Neuron (in vitro differentiated cells): ENCODE measurements around the gene FBP1.

Source experiments
- H2AFZ ChIP-seq: one replicate; pipeline ENCODE4 v1.6.1; 2013; ENCODE audit warnings: low read depth, mild to moderate bottlenecking, inconsistent platforms, low read length, moderate library complexity
- H3K27me3 ChIP-seq: one replicate; pipeline ENCODE4 v1.6.1; 2013; ENCODE audit warnings: low read length; ENCODE audit not compliant: insufficient read depth
- H3K36me3 ChIP-seq: one replicate; pipeline ENCODE4 v1.6.1; 2013; ENCODE audit warnings: low read length; ENCODE audit not compliant: insufficient read depth
- H3K4me1 ChIP-seq: one replicate; pipeline ENCODE4 v1.6.1; 2013; ENCODE audit warnings: low read length; ENCODE audit not compliant: insufficient read depth
- H3K4me3 ChIP-seq: 2 replicates; pipeline ENCODE4 v1.5.1; 2013; ENCODE audit warnings: mild to moderate bottlenecking, low read length, moderate library complexity
- H3K9me3 ChIP-seq: one replicate; pipeline ENCODE4 v1.6.1; 2013; ENCODE audit warnings: low read length

FBP1 gene

DNA sequence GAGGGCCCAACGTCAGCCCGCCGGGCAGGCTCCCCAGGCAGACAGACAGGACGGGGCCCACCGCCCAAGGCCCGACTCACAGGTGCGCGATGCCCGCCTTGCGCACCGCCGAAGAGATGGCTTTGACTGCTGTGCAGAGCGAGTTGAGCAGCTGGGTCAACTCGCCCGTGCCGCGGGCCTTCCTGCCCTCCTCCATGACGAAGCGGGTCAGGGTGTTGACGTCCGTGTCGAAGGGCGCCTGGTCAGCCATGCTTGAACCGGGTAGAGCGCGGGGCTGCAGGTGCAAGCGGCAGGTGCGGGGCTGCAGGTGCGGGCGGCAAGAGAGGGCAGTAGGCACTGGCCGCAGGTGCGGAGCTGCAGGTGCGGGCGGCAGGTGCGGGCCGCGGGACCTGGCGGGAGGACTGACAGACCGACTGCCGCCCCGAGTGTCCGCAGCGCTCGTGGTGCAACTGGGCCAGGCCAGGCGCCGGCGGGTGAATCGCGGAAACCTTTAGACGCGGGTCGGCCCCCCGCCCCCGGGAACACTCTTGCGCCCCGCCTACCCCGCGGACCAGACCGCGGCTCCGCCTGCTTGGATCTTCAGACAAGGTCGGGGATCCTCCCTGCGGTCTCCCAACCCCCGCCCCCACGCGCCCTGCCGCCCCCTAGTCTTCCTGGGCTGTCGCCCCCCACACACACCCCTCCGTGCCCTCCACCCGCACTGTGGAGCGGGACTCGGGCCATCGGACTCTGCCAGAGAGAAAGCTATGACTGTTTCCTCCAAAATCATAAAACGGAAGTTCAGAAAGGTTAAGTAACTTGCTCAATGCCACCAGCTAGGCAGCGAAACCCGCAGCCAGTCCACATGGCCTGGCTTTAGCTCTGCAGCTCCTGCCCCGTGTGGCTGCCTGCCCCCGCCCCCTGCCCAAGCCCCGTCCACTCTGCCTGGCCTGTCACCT, at the start of gene FBP1:
Gene FBP1 (minus strand): TSS at position 458 of the 938 bp plus-strand sequence. CDS start 208 bp downstream, at position 250.
- peaks cover 9% of the 10 kb centered on the region for H3K4me1 ChIP-seq
- H3K36me3 ChIP-seq: no peaks in the 10 kb centered on the region
- peaks cover 47% of the 10 kb centered on the region for H3K27me3 ChIP-seq
- H2AFZ ChIP-seq: peak within 1 kb of the TSS; percentile 65
- H3K9me3 ChIP-seq: no peaks in the 10 kb centered on the region
- peak within 1 kb of the TSS; percentile 24 for H3K4me3 ChIP-seq

DNA sequence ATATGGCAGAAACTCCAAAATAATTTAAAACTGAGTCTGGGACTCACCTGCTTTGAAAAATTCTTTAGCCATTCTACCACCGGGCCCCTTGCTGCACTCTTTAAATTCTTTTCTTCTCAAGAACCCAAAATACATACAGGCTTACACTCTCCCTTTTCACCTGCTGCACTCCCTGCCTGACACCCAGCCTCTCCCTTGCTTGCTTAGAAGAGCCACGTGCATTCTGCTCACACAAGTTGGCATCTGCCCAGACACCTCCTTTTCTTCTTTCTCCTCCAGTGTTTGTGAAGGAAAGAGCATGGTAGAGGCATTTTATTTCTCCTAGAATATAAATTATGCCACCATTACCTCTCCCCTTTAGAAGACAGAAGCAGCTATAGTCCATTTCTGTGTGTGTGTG, 48.1 kb upstream of the FBP1 start:
- Histone ChIP-seq H3K27me3 (no peaks in the 10 kb centered on the region), H2AFZ (no peak overlapping the region), H3K36me3 (no peaks in the 10 kb centered on the region), H3K4me1 (no peaks in the 10 kb centered on the region), H3K9me3 (no peaks in the 10 kb centered on the region), H3K4me3 (no peak overlapping the region)

DNA sequence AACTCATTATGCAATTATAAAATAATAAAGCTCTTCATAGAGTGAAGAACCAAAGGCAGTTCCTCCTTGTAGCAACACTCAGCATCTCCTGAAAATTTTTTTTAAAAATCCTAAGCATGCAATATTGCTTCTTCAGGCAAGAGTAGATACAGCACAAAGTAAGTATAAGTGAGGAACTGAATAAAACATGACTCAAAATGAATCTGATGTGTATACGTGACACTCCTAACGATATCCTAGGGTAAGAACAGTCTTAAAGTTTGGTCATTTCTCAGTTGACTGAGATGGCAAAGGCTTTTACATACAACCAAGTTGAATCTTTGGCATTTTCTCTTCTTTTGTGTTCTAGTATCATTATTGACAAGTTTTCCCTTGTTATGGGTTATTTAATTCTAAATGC, 46.0 kb upstream of the FBP1 start:
- peaks cover 5% of the 10 kb centered on the region for H3K4me1 ChIP-seq
- H3K36me3 ChIP-seq: no peaks in the 10 kb centered on the region
- H3K4me3 ChIP-seq: no peak overlapping the region
- H3K9me3 ChIP-seq: no peaks in the 10 kb centered on the region
- H2AFZ ChIP-seq: no peak overlapping the region
- H3K27me3 ChIP-seq: no peaks in the 10 kb centered on the region

DNA sequence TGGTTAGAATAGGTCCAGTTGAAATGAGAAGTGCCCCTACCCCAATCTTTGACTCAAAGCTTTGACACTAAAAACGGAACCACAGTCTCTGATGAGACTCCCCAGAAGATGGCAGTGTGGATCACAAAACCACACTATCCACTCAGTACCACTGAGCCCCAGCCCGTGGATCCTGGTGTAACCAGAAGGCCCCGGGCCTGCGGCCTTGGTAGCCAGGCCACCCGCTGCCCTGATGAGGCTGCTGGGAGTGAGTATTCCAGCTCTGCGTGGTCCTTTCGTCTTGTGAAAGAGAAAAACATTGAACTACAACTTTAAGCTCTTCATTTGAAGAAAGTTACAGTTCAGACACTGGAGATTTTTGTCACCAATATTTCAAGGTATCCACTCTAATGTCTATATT, 42.2 kb upstream of the FBP1 start:
- H3K9me3 ChIP-seq: no peaks in the 10 kb centered on the region
- peak overlapping the region; percentile 53 for H2AFZ ChIP-seq
- H3K4me3 ChIP-seq: no peak overlapping the region
- peaks cover 5% of the 10 kb centered on the region for H3K27me3 ChIP-seq
- H3K36me3 ChIP-seq: no peaks in the 10 kb centered on the region
- peaks cover 5% of the 10 kb centered on the region for H3K4me1 ChIP-seq

DNA sequence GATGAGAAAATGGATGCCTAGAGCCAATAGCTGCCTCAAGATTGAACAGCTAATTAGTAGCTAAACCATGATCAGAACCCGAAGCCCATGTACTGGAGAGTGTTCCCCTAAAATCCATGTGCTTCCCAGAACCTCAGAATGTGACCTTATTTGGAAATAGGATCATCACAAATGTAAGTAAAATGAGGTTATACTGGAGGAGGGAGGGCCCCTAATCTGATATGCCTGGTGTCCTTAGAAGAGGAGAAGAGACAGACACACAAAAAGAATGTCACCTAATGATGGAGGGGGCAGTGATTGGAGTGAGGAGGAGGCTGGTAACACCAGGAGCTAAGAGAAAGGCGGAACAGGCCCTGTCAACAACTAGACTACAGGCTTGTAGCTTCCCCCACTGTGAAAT, 41.3 kb upstream of the FBP1 start:
- Histone ChIP-seq H3K27me3 (peaks cover 5% of the 10 kb centered on the region), H3K4me3 (no peak overlapping the region), H3K9me3 (no peaks in the 10 kb centered on the region), H3K4me1 (peaks cover 5% of the 10 kb centered on the region), H3K36me3 (no peaks in the 10 kb centered on the region), H2AFZ (peak overlapping the region; percentile 53)

DNA sequence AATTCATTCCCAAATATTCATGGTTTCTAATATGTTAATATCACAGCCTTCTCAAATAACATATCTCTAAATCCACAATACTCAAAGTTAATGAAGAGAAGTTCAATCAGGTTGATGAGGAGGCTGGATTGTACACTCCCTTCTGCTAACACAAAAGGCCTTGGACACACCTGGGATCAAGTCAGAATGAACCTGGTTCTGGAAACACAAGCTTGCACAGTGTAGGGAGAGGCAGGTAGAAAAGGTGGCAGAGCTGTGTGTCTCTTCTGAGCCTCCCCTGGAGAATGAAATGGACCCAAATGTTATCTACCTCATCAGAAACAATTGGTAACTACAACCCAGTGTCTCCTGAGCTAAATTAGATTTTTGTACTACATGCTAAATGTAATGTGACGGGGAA, 40.7 kb upstream of the FBP1 start:
- no peaks in the 10 kb centered on the region for H3K36me3 ChIP-seq
- H3K4me3 ChIP-seq: no peak overlapping the region
- H3K27me3 ChIP-seq: peaks cover 5% of the 10 kb centered on the region
- H2AFZ ChIP-seq: no peak overlapping the region
- no peaks in the 10 kb centered on the region for H3K9me3 ChIP-seq
- H3K4me1 ChIP-seq: peaks cover 5% of the 10 kb centered on the region

DNA sequence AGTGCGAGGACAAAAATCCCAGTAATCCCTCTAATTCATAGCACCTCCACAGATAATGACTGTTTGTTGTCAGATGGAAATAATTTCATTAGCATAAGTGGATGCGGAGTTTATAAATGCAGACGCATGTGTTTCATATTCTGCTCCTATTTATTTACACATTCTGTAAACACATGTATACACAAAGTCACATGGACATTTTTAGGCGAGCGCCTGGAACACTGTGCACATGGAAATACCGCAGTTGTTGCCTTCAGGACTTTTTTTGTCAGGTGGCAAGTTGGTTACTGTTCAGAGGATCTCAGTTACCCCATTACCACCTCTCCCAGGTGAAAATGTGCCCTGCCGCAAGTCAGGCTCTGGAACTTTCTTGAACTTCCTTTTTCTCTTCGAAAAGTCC, 40.3 kb upstream of the FBP1 start:
- no peaks in the 10 kb centered on the region for H3K36me3 ChIP-seq
- no peaks in the 10 kb centered on the region for H3K9me3 ChIP-seq
- peaks cover 5% of the 10 kb centered on the region for H3K4me1 ChIP-seq
- H2AFZ ChIP-seq: no peak overlapping the region
- H3K4me3 ChIP-seq: no peak overlapping the region
- H3K27me3 ChIP-seq: peaks cover 5% of the 10 kb centered on the region

DNA sequence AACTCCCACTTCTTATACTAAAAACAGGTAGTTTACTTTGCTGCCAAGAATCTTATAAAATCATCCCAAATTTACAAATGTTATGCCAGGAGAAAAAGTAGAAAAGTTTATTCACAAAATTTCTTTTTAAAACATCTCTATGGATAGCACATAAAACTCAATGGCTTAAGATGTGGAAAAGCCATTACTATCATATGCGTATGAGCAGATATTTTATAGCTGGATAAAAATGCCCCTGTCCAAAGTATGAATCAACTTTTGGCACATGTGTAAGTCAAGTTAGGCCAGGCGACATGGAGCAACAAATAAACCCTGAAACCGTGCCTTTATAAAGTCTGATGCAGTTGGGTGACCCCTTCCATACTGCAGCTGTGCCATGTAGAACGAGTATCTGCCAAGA, 38.6 kb upstream of the FBP1 start:
- Histone ChIP-seq H3K36me3 (no peaks in the 10 kb centered on the region), H3K4me3 (no peak overlapping the region), H3K4me1 (peaks cover 5% of the 10 kb centered on the region), H2AFZ (no peak overlapping the region), H3K27me3 (peaks cover 5% of the 10 kb centered on the region), H3K9me3 (no peaks in the 10 kb centered on the region)

DNA sequence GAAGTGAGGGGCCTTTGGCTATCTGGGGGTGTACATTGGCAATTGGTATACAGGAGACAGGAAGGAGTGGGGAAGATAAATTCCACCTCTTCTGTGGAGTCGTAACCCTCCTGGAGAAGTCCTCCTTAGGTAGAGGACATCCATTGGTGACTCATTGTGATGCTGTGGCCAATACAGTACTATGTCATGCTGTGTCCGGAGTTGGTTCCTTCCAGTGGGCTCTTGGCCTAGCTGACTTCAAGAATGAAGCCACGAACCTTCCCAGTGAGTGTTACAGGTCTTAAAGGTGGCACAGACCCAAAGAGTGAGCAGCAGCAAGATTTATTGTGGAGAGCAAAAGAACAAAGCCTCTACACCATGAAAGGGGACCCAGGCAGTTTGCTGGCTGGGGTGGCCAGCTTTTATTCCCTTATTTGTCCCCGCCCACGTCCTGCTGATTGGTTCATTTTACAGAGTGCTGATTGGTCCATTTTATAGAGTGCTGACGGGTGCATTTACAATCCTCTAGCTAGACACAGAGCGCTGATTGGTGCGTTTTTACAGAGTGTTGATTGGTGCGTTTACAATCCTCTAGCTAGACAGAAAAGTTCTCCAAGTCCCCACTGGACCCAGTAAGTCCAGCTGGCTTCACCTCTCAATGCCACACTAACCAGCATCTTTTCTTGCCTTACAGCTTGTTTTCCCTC, 37.3 kb upstream of the FBP1 start:
- H3K36me3 ChIP-seq: no peaks in the 10 kb centered on the region
- no peaks in the 10 kb centered on the region for H3K9me3 ChIP-seq
- H2AFZ ChIP-seq: no peak overlapping the region
- H3K4me1 ChIP-seq: peaks cover 1% of the 10 kb centered on the region
- H3K27me3 ChIP-seq: peaks cover 5% of the 10 kb centered on the region
- no peak overlapping the region for H3K4me3 ChIP-seq

DNA sequence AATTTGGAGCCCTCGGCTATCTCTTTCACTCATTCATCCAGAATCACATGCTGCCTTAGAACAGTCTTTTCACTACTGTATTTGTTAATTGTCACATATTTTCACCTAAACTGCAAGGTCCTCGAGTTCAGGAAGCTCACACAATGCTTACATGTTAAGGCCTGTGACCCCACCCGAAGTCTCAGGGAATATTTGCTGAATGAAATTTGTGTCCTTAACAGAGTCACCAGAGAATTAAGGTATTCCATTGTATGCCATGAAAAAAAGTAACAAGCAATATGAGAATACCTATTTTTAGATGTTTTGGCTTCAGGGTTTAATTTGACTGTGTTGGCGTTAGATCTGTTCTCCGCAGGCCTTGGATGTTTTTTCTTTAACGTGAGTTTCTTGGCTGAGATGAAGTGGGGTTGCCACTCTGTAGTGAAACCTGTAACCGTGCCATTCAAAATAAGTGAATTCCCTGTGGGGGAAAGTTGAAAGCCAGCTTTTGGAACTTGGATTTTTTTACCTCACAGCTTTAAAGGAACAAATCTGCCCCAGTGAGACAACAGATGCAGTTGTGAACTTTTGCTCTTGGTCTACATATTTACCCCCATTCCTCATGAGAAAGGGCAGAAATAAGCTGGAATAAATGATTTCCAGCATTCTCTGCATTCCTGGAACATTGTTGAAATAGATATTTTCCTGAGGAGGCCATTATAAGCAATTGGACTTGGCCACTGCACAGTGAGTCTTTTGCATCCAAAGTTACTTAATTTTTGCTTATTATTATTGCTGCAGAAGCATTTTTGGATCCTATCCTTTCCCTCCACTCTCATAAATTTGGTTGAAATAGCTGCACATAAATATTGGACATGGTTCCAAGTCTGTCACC, 35.9 kb upstream of the FBP1 start:
- no peaks in the 10 kb centered on the region for H3K4me1 ChIP-seq
- peaks cover 5% of the 10 kb centered on the region for H3K27me3 ChIP-seq
- H2AFZ ChIP-seq: no peak overlapping the region
- no peak overlapping the region for H3K4me3 ChIP-seq
- H3K9me3 ChIP-seq: no peaks in the 10 kb centered on the region
- no peaks in the 10 kb centered on the region for H3K36me3 ChIP-seq

DNA sequence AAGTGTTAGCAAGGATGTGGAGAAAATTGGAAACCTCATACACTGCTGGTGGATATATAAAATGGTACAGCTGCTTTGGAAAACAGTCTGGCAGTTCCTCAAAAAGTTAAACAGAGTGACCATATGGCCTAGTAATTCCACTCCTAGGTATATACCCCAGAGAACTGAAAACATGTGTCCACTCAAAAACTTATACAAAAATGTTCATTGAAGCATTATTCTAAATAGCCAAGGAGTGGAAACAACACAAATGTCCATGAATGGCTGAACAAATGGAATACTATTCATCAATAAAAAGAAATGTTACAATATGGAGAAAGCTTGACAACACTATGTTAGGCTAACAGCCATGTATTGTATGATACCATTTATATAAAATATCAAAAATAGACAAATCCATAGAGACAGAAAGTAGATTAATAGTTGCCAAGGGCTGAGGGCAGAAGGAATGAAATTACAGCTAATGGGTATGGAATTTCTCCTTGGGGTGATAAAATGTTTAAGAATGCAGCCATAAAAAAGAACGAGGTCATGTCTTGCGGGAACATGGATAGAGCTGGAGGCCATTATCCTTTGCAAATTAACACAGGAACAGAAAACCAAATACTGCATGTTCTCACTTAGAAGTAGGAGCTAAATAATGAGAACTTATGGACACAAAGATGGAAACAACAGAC, 33.6 kb upstream of the FBP1 start:
- H3K27me3 ChIP-seq: no peaks in the 10 kb centered on the region
- no peak overlapping the region for H3K4me3 ChIP-seq
- no peaks in the 10 kb centered on the region for H3K36me3 ChIP-seq
- H2AFZ ChIP-seq: no peak overlapping the region
- H3K4me1 ChIP-seq: no peaks in the 10 kb centered on the region
- no peaks in the 10 kb centered on the region for H3K9me3 ChIP-seq

DNA sequence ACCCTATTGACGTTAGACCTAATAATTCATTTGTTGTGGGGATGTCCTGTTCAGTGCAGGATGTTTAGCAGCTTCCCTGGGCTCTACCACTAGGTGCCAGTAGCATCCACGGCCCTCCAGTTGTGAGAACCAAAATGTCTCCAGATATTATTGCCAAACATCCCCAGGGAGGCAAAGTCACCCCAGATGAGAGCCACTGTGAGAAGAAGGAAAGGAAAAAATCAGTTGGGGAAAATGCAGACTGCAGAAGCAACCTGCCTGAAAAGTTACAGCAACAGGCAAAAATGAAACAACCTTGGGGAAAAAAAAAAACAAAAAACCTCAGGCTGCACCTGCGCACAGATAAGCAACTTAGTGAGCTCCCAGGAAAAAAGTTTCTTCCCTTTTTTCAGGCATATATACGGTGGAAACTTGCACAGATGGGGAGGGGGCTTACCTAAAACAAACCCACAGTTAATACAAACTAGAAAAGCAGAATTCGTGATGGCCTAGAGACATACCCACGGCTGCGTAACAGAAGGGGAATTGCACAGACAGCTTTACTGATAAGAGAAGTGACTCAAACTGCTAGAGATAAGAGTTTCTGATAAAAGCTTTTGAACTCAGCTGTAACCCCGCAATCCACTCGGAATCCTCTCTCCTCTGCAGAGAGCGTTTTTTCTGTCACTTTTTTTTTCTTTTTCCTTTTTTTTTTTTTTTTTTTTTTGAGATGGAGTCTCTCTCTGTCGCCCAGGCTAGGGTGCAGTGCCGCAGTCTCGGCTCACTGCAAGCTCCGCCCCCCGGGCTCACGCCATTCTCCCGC, 29.8 kb upstream of the FBP1 start:
- Histone ChIP-seq H3K4me3 (no peak overlapping the region), H3K4me1 (no peaks in the 10 kb centered on the region), H2AFZ (peak overlapping the region; percentile 55), H3K27me3 (no peaks in the 10 kb centered on the region), H3K36me3 (no peaks in the 10 kb centered on the region), H3K9me3 (no peaks in the 10 kb centered on the region)
